Measurements from ENCODE around the gene MTOR.

- no peak for TF ChIP-seq CTCF (IDR thresholded peaks at IDR 0.05 in 8 of 11, conservative IDR thresholded peaks at IDR 0.05 in 3 of 11)
- no peak for TF ChIP-seq POLR2A (IDR thresholded peaks at IDR 0.05)
Observed at GRCh38 chr1:11198257-11198656, 64.1 kb downstream of the MTOR start.

Data from spleen (tissue), 7 donors.